ENCODE results near the gene OR10A4. TPM values are rescaled to one million over a fixed set of nuclear protein-coding genes. Genes with fewer than 3 reads are reported as not detected.

Gene OR10A4
- total and polyA plus RNA-seq, 2 of the 4 experiments (the other 2 are of a cell fraction), result not detected

DNA sequence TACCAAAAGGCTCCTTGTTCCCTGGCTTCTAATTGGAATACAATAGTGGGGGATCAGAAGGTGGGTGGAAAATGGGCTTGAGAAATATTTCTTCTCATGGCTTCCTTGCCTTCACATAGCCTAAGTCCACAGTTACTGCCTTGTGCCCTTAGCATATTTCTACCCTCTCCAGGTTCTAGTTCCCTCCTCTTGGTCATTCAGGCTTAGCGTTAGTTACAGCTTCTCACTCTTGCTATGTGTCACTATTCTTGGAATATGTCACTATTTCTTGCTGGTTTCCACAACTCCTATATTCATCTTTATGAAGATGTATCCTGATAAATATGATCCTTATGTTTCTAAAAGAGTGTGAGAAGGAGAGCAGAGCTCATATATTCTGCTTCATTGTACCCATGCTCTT lies 13.4 kb downstream of the OR10A4 start:
- H3K36me3 ChIP-seq (ENCODE audit: control insufficient read depth, insufficient read depth, low read length), result no peaks in the 10 kb centered on the region
- CTCF ChIA-PET, result no interaction called here
- no peak overlapping the region for H3K18ac ChIP-seq (ENCODE audit: low read depth, low read length)
- H3K27me3 ChIP-seq (ENCODE audit: control insufficient read depth, insufficient read depth, low read length), result no peaks in the 10 kb centered on the region
- no peak for DNase-seq
- H3K9me1 ChIP-seq (ENCODE audit: insufficient read depth, low read length), result no peaks in the 10 kb centered on the region
- no peak overlapping the region for H3K9ac ChIP-seq (ENCODE audit: low read depth, low read length)
- no peak overlapping the region for H4K8ac ChIP-seq (ENCODE audit: low read depth in 2 of 2, low read length in 2 of 2)
- no peak overlapping the region for H3K27ac ChIP-seq (ENCODE audit: insufficient read depth, low read length)
- no peak overlapping the region for H3K4ac ChIP-seq (ENCODE audit: low read depth, low read length)
- no peak overlapping the region for H2BK5ac ChIP-seq (ENCODE audit: low read depth, low read length, poor library complexity, severe bottlenecking)
- H3K4me2 ChIP-seq (ENCODE audit: low read depth, low read length), result no peak overlapping the region
- no peak overlapping the region for H2AK5ac ChIP-seq (ENCODE audit: low read depth, low read length)
- no peak for ATAC-seq (ENCODE audit: low read depth)
- no CpG with 5 or more reads among the region's 1 CpG for WGBS, 2 experiments (ENCODE audit: extremely low coverage in 2 of 2, insufficient read length in 1 of 2)
- POLR2A ChIA-PET (ENCODE audit: unreplicated experiment), result no interaction called here
- H4K91ac ChIP-seq (ENCODE audit: insufficient read depth, low read depth, low read length), result no peak overlapping the region
- no peak overlapping the region for H2AFZ ChIP-seq (replicated peaks; ENCODE audit: low read length, poor library complexity)
- no TSS peak for BruUV-seq (replicated peaks)
- H3K23ac ChIP-seq (ENCODE audit: low read depth, low read length), result no peak overlapping the region
- H3K56ac ChIP-seq (ENCODE audit: extremely low read depth, insufficient read depth, low read length), result no peak overlapping the region
- H4K20me1 ChIP-seq (ENCODE audit: insufficient read depth, low read length), result no peaks in the 10 kb centered on the region
- no peak for TF ChIP-seq NFE2L2 (IDR thresholded peaks at IDR 0.05; ENCODE audit: low read depth, low read length)
- TF ChIP-seq MAFK (IDR thresholded peaks at IDR 0.05; ENCODE audit: low read depth, low read length), result no peak
- no peak for TF ChIP-seq BHLHE40 (IDR thresholded peaks at IDR 0.05; ENCODE audit: low read depth, low read length)
- TF ChIP-seq MXI1 (IDR thresholded peaks at IDR 0.05; ENCODE audit: borderline replicate concordance, low read depth, low read length), result no peak
- no peak for TF ChIP-seq CEBPB (IDR thresholded peaks at IDR 0.05; ENCODE audit: low read depth, low read length)
- no peak for TF ChIP-seq RFX5 (IDR thresholded peaks at IDR 0.05; ENCODE audit: low read depth, low read length)
- TF ChIP-seq FOS (IDR thresholded peaks at IDR 0.05; ENCODE audit: low read depth, low read length), result no peak
- no peak for TF ChIP-seq ELK1 (IDR thresholded peaks at IDR 0.05; ENCODE audit: borderline replicate concordance, low read depth, low read length)
- TF ChIP-seq, protein P1, sequence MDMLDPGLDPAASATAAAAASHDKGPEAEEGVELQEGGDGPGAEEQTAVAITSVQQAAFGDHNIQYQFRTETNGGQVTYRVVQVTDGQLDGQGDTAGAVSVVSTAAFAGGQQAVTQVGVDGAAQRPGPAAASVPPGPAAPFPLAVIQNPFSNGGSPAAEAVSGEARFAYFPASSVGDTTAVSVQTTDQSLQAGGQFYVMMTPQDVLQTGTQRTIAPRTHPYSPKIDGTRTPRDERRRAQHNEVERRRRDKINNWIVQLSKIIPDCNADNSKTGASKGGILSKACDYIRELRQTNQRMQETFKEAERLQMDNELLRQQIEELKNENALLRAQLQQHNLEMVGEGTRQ (IDR thresholded peaks at IDR 0.05; ENCODE audit: low read depth, low read length), result no peak
- TF ChIP-seq, protein P2, sequence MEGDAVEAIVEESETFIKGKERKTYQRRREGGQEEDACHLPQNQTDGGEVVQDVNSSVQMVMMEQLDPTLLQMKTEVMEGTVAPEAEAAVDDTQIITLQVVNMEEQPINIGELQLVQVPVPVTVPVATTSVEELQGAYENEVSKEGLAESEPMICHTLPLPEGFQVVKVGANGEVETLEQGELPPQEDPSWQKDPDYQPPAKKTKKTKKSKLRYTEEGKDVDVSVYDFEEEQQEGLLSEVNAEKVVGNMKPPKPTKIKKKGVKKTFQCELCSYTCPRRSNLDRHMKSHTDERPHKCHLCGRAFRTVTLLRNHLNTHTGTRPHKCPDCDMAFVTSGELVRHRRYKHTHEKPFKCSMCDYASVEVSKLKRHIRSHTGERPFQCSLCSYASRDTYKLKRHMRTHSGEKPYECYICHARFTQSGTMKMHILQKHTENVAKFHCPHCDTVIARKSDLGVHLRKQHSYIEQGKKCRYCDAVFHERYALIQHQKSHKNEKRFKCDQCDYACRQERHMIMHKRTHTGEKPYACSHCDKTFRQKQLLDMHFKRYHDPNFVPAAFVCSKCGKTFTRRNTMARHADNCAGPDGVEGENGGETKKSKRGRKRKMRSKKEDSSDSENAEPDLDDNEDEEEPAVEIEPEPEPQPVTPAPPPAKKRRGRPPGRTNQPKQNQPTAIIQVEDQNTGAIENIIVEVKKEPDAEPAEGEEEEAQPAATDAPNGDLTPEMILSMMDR (conservative IDR thresholded peaks at IDR 0.05; ENCODE audit: low read depth, low read length), result no peak
- TF ChIP-seq SMC3 (IDR thresholded peaks at IDR 0.05; ENCODE audit: low read depth, low read length), result no peak
- TF ChIP-seq CHD1 (IDR thresholded peaks at IDR 0.05; ENCODE audit: low read depth, low read length), result no peak
- intact Hi-C loops (cut with micrococcal nuclease) (no loop called here), in situ Hi-C loops (cut with MboI; ENCODE audit: low sequenced_read_pairs) (no loop called here), dilution Hi-C loops (cut with HindIII; ENCODE audit: low sequenced_read_pairs, unreplicated experiment) (no loop called here)
- H4K5ac ChIP-seq (ENCODE audit: low read depth, low read length), result no peak overlapping the region
- H3K4me1 ChIP-seq (ENCODE audit: control insufficient read depth, insufficient read depth, low read length), result no peaks in the 10 kb centered on the region
- H3K4me3 ChIP-seq (ENCODE audit: insufficient read depth, low read depth, low read length), result no peak overlapping the region
- no peak overlapping the region for H2BK20ac ChIP-seq (ENCODE audit: low read depth, low read length)
- no peak overlapping the region for H2AK9ac ChIP-seq (replicated peaks; ENCODE audit: low read depth, low read length, poor library complexity)
- no peaks in the 10 kb centered on the region for H3K9me3 ChIP-seq (ENCODE audit: control insufficient read depth, insufficient read depth, low read length)
- H3K14ac ChIP-seq (replicated peaks; ENCODE audit: low read depth, low read length), result no peak overlapping the region
- H3K79me1 ChIP-seq (ENCODE audit: low read depth in 1 of 2, low read length in 2 of 2), result no peaks in the 10 kb centered on the region
- H2BK120ac ChIP-seq (ENCODE audit: low read depth, low read length), result no peak overlapping the region
- no peak overlapping the region for H2BK15ac ChIP-seq (ENCODE audit: low read depth, low read length)

All from IMR-90 (cell line).